ENCODE data around the gene SYT5. TPM values are rescaled to one million over a fixed set of nuclear protein-coding genes. Genes with fewer than 3 reads are reported as not detected.

The SYT5 gene
- total and polyA plus RNA-seq, 2 of the 13 experiments (the other 11 are each of a cell fraction or from before 2014, with no cell fraction given) = not detected

GRCh38 chr19:55206664-55207500, 26.8 kb upstream of the SYT5 start (continued):
- TF ChIP-seq AHDC1 (CRISPR knock-in tag; IDR thresholded peaks at IDR 0.05; ENCODE audit: borderline replicate concordance) (peak; percentile 31), TCF7 (IDR thresholded peaks at IDR 0.05; ENCODE audit: low read depth) (peak; percentile 77), SMC3 (IDR thresholded peaks at IDR 0.05; ENCODE audit: low read length) (no peak), HDAC2 (CRISPR knock-in tag; IDR thresholded peaks at IDR 0.05) (peak; percentile 41; the same call in 1 of the 2 replicates), NKX3-1 (CRISPR knock-in tag; IDR thresholded peaks at IDR 0.05) (0 out of 2 replicates have a peak, but pooled peaks have one; percentile 27), ZNF382 (CRISPR knock-in tag; IDR thresholded peaks at IDR 0.05; ENCODE audit: borderline replicate concordance) (no peak), ZFP90 (CRISPR knock-in tag; IDR thresholded peaks at IDR 0.05; ENCODE audit: borderline replicate concordance) (peak; percentile 93), ETV5 (CRISPR knock-in tag; IDR thresholded peaks at IDR 0.05; ENCODE audit: borderline replicate concordance) (peak; percentile 52; the same call in 1 of the 2 replicates), MAF1 (CRISPR knock-in tag; IDR thresholded peaks at IDR 0.05; ENCODE audit: borderline replicate concordance) (no peak), ZNF180 (CRISPR knock-in tag; IDR thresholded peaks at IDR 0.05; ENCODE audit: borderline replicate concordance, low read depth) (no peak), GPN1 (CRISPR knock-in tag; IDR thresholded peaks at IDR 0.05; ENCODE audit: borderline replicate concordance) (no peak), SKI (IDR thresholded peaks at IDR 0.05; ENCODE audit: partially characterized antibody) (peak; percentile 55), ZNF230 (CRISPR knock-in tag; IDR thresholded peaks at IDR 0.05) (no peak), GFI1 (CRISPR knock-in tag; IDR thresholded peaks at IDR 0.05; ENCODE audit: borderline replicate concordance) (no peak; the same call in 1 of the 2 replicates), ZNF703 (CRISPR knock-in tag; IDR thresholded peaks at IDR 0.05; ENCODE audit: borderline replicate concordance) (no peak), CEBPB (IDR thresholded peaks at IDR 0.05; ENCODE audit: borderline replicate concordance, low read depth, low read length) (no peak), NPAS2 (CRISPR knock-in tag; IDR thresholded peaks at IDR 0.05; ENCODE audit: borderline replicate concordance) (no peak), KLF13 (CRISPR knock-in tag; IDR thresholded peaks at IDR 0.05) (0 out of 2 replicates have a peak, but pooled peaks have one; percentile 18), ZNF572 (CRISPR knock-in tag; IDR thresholded peaks at IDR 0.05) (0 out of 2 replicates have a peak, but pooled peaks have one; percentile 86), ZNF501 (CRISPR knock-in tag; IDR thresholded peaks at IDR 0.05) (peak; percentile 96), KLF15 (CRISPR knock-in tag; IDR thresholded peaks at IDR 0.05; ENCODE audit: borderline replicate concordance) (no peak), ZNF678 (CRISPR knock-in tag; IDR thresholded peaks at IDR 0.05) (no peak), ZMYM4 (CRISPR knock-in tag; IDR thresholded peaks at IDR 0.05) (peak; percentile 73), NONO (IDR thresholded peaks at IDR 0.05) (no peak), NONO (CRISPR knock-in tag; conservative IDR thresholded peaks at IDR 0.05) (peak; percentile 76), ZNF720 (CRISPR knock-in tag; IDR thresholded peaks at IDR 0.05) (no peak)
